ENCODE results near the gene PAN3.

GRCh38 chr13:28140433-28141125 lies 2.2 kb downstream of the PAN3 start:
- TF ChIP-seq POLR2AphosphoS5 (IDR thresholded peaks at IDR 0.05): no peak
- no peak for TF ChIP-seq CTCF (IDR thresholded peaks at IDR 0.05)
- TF ChIP-seq POLR2A (IDR thresholded peaks at IDR 0.05): no peak
